Sigmoid colon (tissue), 4 donors: Measurements from ENCODE around the gene SLC2A11.

Experiments used
- CTCF ChIP-seq, 4 experiments: fragments of 450-650 bp in 3 of 4; fragments of 200-600 bp in 1 of 4; IDR thresholded peaks; one replicate each; pipeline ENCODE4 v1.5.1; 2016 to 2019; ENCODE audit warnings: antibody characterized with exemption in 4 of 4, mild to moderate bottlenecking in 3 of 4, moderate library complexity in 2 of 4
- EP300 ChIP-seq, 4 donors: sonication (generic); formaldehyde crosslinking; IDR thresholded peaks; one replicate each; pipeline ENCODE4 v1.6.1; 2017; ENCODE audit warnings: antibody characterized with exemption in 4 of 4

GRCh38 chr22:23845265-23846080, 12.2 kb upstream of the SLC2A11 start:
- TF ChIP-seq CTCF (IDR thresholded peaks at IDR 0.05) (no peak), EP300 (IDR thresholded peaks at IDR 0.05) (no peak)
